ENCODE measurements around the gene YJU2. TPM values are rescaled to one million over a fixed set of nuclear protein-coding genes. Genes with fewer than 3 reads are reported as not detected.

YJU2 gene
- polyA plus RNA-seq, 1 of the 3 experiments (the other 2 are of a cell fraction), result 29.0 TPM

GRCh38 chr19:4199699-4200293 lies 47.1 kb upstream of the YJU2 start:
- H3K27ac ChIP-seq (ENCODE audit: low read depth in 2 of 2, low read length in 1 of 2), result no peak overlapping the region
- H3K9ac ChIP-seq, result no peak overlapping the region
- H4K20me1 ChIP-seq (ENCODE audit: insufficient read depth), result no peaks in the 10 kb centered on the region
- 3% methylated on average over 11 of the region's 33 CpGs for WGBS (ENCODE audit: low lambda C conversion rate)
- H3K4me3 ChIP-seq (ENCODE audit: low read depth in 2 of 2, low read length in 1 of 2), result no peak overlapping the region
- H3F3A ChIP-seq (replicated peaks; ENCODE audit: insufficient read depth), result peaks cover 2% of the 10 kb centered on the region
- H3K79me2 ChIP-seq (ENCODE audit: insufficient read depth), result no peaks in the 10 kb centered on the region
- H3K36me3 ChIP-seq (replicated peaks in 1 of 2; ENCODE audit: control insufficient read depth in 1 of 2, insufficient read depth in 2 of 2, low read length in 1 of 2), result no peaks in the 10 kb centered on the region
- H3K4me1 ChIP-seq (ENCODE audit: control insufficient read depth in 1 of 2, insufficient read depth in 2 of 2, low read depth in 1 of 2, low read length in 1 of 2), result no peaks in the 10 kb centered on the region
- no peaks in the 10 kb centered on the region for H3K9me2 ChIP-seq
- TF ChIP-seq CTCF (IDR thresholded peaks at IDR 0.05) (peak; percentile 24), GATA2 (CRISPR knock-in tag; IDR thresholded peaks at IDR 0.05) (no peak), ELF1 (IDR thresholded peaks at IDR 0.05) (no peak), PBX3 (IDR thresholded peaks at IDR 0.05) (no peak)
- H3K27me3 ChIP-seq (ENCODE audit: insufficient read depth), result peaks cover 71% of the 10 kb centered on the region
- H3K4me2 ChIP-seq, result no peak overlapping the region
- CTCF ChIA-PET, result interaction anchor here (0.7 to 3.2 kb wide), 8 partner anchors 11 to 367 kb away, joined by 3 to 22 read pairs (median 4); no protein-coding TSS in a partner anchor
- POLR2A ChIA-PET, result no interaction called here
- DNase-seq, result peak; percentile 53
- H2AFZ ChIP-seq (ENCODE audit: low read depth), result no peak overlapping the region
- H3K9me3 ChIP-seq, result no peaks in the 10 kb centered on the region

GRCh38 chr19:4200940-4201542 lies 45.8 kb upstream of the YJU2 start:
- no peak overlapping the region for H2AFZ ChIP-seq (ENCODE audit: low read depth)
- H3K9me2 ChIP-seq, result no peaks in the 10 kb centered on the region
- TF ChIP-seq NFIC (IDR thresholded peaks at IDR 0.05; ENCODE audit: borderline replicate concordance) (no peak), PBX3 (IDR thresholded peaks at IDR 0.05) (no peak), RFX5 (IDR thresholded peaks at IDR 0.05; ENCODE audit: low read length) (no peak), REST (IDR thresholded peaks at IDR 0.05; ENCODE audit: low read depth, low read length) (no peak), RXRA (IDR thresholded peaks at IDR 0.05; ENCODE audit: borderline replicate concordance, low read depth) (no peak)
- WGBS (ENCODE audit: low lambda C conversion rate), result 47% methylated on average over 2 of the region's 2 CpGs
- no peaks in the 10 kb centered on the region for H4K20me1 ChIP-seq (ENCODE audit: insufficient read depth)
- H3F3A ChIP-seq (replicated peaks; ENCODE audit: insufficient read depth), result peaks cover 2% of the 10 kb centered on the region
- no peak for DNase-seq
- H3K79me2 ChIP-seq (ENCODE audit: insufficient read depth), result no peaks in the 10 kb centered on the region
- H3K4me2 ChIP-seq, result no peak overlapping the region
- no peaks in the 10 kb centered on the region for H3K9me3 ChIP-seq
- H3K4me3 ChIP-seq (ENCODE audit: low read depth in 2 of 2, low read length in 1 of 2), result no peak overlapping the region
- CTCF ChIA-PET, result interaction anchor here (0.9 to 3.2 kb wide), 9 partner anchors 8 to 215 kb away, joined by 3 to 22 read pairs (median 4); partner anchors contain the start of gene EEF2
- H3K9ac ChIP-seq, result no peak overlapping the region
- H3K4me1 ChIP-seq (ENCODE audit: control insufficient read depth in 1 of 2, insufficient read depth in 2 of 2, low read depth in 1 of 2, low read length in 1 of 2), result no peaks in the 10 kb centered on the region
- POLR2A ChIA-PET, result interaction anchor here (1.0 kb wide), 1 partner anchor 9 kb away, joined by 3 read pairs; no protein-coding TSS in a partner anchor
- H3K27me3 ChIP-seq (ENCODE audit: insufficient read depth), result peaks cover 60% of the 10 kb centered on the region
- H3K27ac ChIP-seq (ENCODE audit: low read depth in 2 of 2, low read length in 1 of 2), result no peak overlapping the region
- no peaks in the 10 kb centered on the region for H3K36me3 ChIP-seq (replicated peaks in 1 of 2; ENCODE audit: control insufficient read depth in 1 of 2, insufficient read depth in 2 of 2, low read length in 1 of 2)

All from SK-N-SH (cell line).